HepG2 (cell line): Measurements from ENCODE around the gene SEC16A. TPM values are rescaled to one million over a fixed set of nuclear protein-coding genes. Genes with fewer than 3 reads are reported as not detected.

Experiments
- ATAC-seq: fragments of 200-7000 bp; cut with Tn5 transposase; 3 replicates; pipeline ENCODE4 v1.9.1; 2020; ENCODE audit warnings: mild to moderate bottlenecking, moderate library complexity
- BruUV-seq: library from RNA; stranded (reverse); fragments of 400-500 nt; replicated peaks from 2 replicates; lab custom pipeline; 2021; lab: Mats Ljungman, UMichigan
- CTCF ChIA-PET: fragments of 300-600 bp; formaldehyde crosslinking; extraction: SDS; loops from one replicate; lab custom pipeline; 2021; ENCODE audit warnings: low total read pairs, inconsistent platforms, low intra/inter-chr PET ratio; lab: Yijun Ruan, JAX
- POLR2A ChIA-PET: fragments of 350-600 bp; sonication (Branson Sonifier 250); formaldehyde crosslinking; loops from one replicate; lab custom pipeline; 2020; ENCODE audit warnings: antibody characterized with exemption, inconsistent platforms; lab: Yijun Ruan, JAX
- DNase-seq: peaks from one replicate; pipeline ENCODE4 v3.0.0-alpha.2; 2015; ENCODE audit warnings: low spot score
- FAIRE-seq: peaks from 3 replicates; lab custom pipeline; 2011; peaks lifted over from hg19 to GRCh38; lab: Jason Lieb, UNC
- H2AFZ ChIP-seq: one replicate; pipeline ENCODE4 v1.6.1; 2011; ENCODE audit warnings: low read length, inconsistent platforms
- H3K27ac ChIP-seq: fragments of 300-600 bp; 3 replicates; pipeline ENCODE4 v1.8.0; 2011; ENCODE audit warnings: mixed run types, mild to moderate bottlenecking, mixed read lengths, low read length, inconsistent platforms; ENCODE audit not compliant: insufficient read depth; ENCODE audit errors: extremely low read length
- H3K27me3 ChIP-seq, 2 experiments: fragments of 200-600 bp in 1 of 2; 2 replicates in 1 of 2; 3 replicates in 1 of 2; pipeline versions ENCODE4 v1.6.0 to v1.8.0; 2011; ENCODE audit warnings: low read length in 2 of 2, mild to moderate bottlenecking in 2 of 2, moderate library complexity in 2 of 2, inconsistent platforms in 1 of 2; ENCODE audit not compliant: insufficient read depth in 2 of 2, control insufficient read depth in 1 of 2
- H3K36me3 ChIP-seq, 2 experiments: fragments of 200-600 bp in 1 of 2; replicated peaks in 1 of 2; 2 replicates in 1 of 2; 3 replicates in 1 of 2; pipeline versions ENCODE4 v1.5.1 to v1.8.0; 2011; ENCODE audit warnings: low read length in 2 of 2, inconsistent platforms in 1 of 2; ENCODE audit not compliant: insufficient read depth in 2 of 2, control insufficient read depth in 1 of 2
- H3K4me1 ChIP-seq: 2 replicates; pipeline ENCODE4 v1.5.1; 2012; ENCODE audit warnings: low read length, inconsistent platforms; ENCODE audit not compliant: insufficient read depth
- H3K4me2 ChIP-seq: 2 replicates; pipeline ENCODE4 v1.6.0; 2011; ENCODE audit warnings: low read depth, low read length, inconsistent platforms
- H3K4me3 ChIP-seq, 3 experiments: fragments of 200-600 bp in 1 of 3; sonication (generic), shearing (Covaris generic) in 1 of 3; replicated peaks in 1 of 3; 2 replicates each; pipeline ENCODE4 v1.5.1; 2011 to 2016; ENCODE audit warnings: low read length in 3 of 3, inconsistent platforms in 2 of 3, low read depth in 2 of 3, mild to moderate bottlenecking in 2 of 3, control low read depth in 1 of 3, mixed read lengths in 1 of 3; ENCODE audit not compliant: insufficient read depth in 1 of 3
- H3K79me2 ChIP-seq: one replicate; pipeline ENCODE4 v1.6.1; 2011; ENCODE audit warnings: low read length, inconsistent platforms; ENCODE audit not compliant: insufficient read depth
- H3K9ac ChIP-seq: 2 replicates; pipeline ENCODE4 v1.6.0; 2011; ENCODE audit warnings: mild to moderate bottlenecking, low read depth, low read length, inconsistent platforms; ENCODE audit not compliant: insufficient read depth
- H3K9me3 ChIP-seq: 2 replicates; pipeline ENCODE4 v1.5.1; 2012; ENCODE audit warnings: mild to moderate bottlenecking, low read length
- H4K20me1 ChIP-seq: 2 replicates; pipeline ENCODE4 v1.6.0; 2011; ENCODE audit warnings: inconsistent platforms, mild to moderate bottlenecking, low read length, moderate library complexity; ENCODE audit not compliant: insufficient read depth
- BORCS8-MEF2B ChIP-seq: sonication (generic); formaldehyde crosslinking; IDR thresholded peaks from 2 replicates; pipeline ENCODE4 v1.8.0; 2022; ENCODE audit warnings: mild to moderate bottlenecking, missing genetic modification reagents
- SRSF1 ChIP-seq: fragments of 200-400 bp; formaldehyde crosslinking; optimal IDR thresholded peaks from 2 replicates; pipeline ENCODE3; 2017; ENCODE audit warnings: mild to moderate bottlenecking, low read depth, low read length, moderate library complexity
- ZFP82 ChIP-seq: sonication (generic); formaldehyde crosslinking; IDR thresholded peaks from 2 replicates; pipeline ENCODE4 v1.5.1; 2020; ENCODE audit warnings: mild to moderate bottlenecking, missing genetic modification reagents, borderline replicate concordance
- ZNF615 ChIP-seq: sonication (generic); formaldehyde crosslinking; IDR thresholded peaks from 2 replicates; pipeline ENCODE4 v1.5.0; 2020; ENCODE audit warnings: mild to moderate bottlenecking, missing genetic modification reagents, borderline replicate concordance
- WGBS: methylation state at CpG from one replicate; pipeline ENCODE4 v1.1.6; 2017; ENCODE audit warnings: low lambda C conversion rate; 5-methylcytosine and 5-hydroxymethylcytosine counted together
- in situ Hi-C: cut with HindIII; loops from 2 replicates; pipeline ENCODE4 v1.10.0; 2017; ENCODE audit warnings: low pct_unique_long_range_greater_than_20kb; ENCODE audit not compliant: extremely low pct_ligation_motif_present
- intact Hi-C: fragments of 100-400 bp; cut with micrococcal nuclease; formaldehyde crosslinking; loops from one replicate; pipeline ENCODE4 v1.10.0; 2022; ENCODE audit not compliant: unreplicated experiment
- polyA plus RNA-seq, 8 experiments: library from polyadenylated mRNA; depleted of rRNA in 3 of 8; stranded (reverse) in 7 of 8; unstranded in 1 of 8; fragments of >200 nt; fragmentation: Illumina TruSeq in 4 of 8; extraction: Trizol in 4 of 8; gene quantifications; 2 replicates each; pipeline versions ENCODE4 v1.2.1 to v1.2.3, GENCODE V29; 2011 to 2016; ENCODE audit warnings: low read depth in 4 of 8, missing spikeins in 1 of 8, mixed read lengths in 1 of 8; ENCODE audit not compliant: insufficient read depth in 1 of 8
- total RNA-seq, 5 experiments: library from RNA; depleted of rRNA; stranded (reverse); fragments of >200 nt; fragmentation: Illumina TruSeq; extraction: Trizol; gene quantifications; 2 replicates each; pipeline ENCODE4 v1.2.3, GENCODE V29; 2016; ENCODE audit warnings: low read depth in 1 of 5
- TF ChIP-seq, protein P1 (sequence below): sonication (generic); formaldehyde crosslinking; IDR thresholded peaks from 2 replicates; pipeline ENCODE4 v1.4.0; 2020; ENCODE audit warnings: missing genetic modification reagents

The SEC16A gene
- total and polyA plus RNA-seq, 2 of the 13 experiments (the other 11 are each of a cell fraction or from before 2014, with no cell fraction given), result 15.9 to 18.9 TPM

DNA sequence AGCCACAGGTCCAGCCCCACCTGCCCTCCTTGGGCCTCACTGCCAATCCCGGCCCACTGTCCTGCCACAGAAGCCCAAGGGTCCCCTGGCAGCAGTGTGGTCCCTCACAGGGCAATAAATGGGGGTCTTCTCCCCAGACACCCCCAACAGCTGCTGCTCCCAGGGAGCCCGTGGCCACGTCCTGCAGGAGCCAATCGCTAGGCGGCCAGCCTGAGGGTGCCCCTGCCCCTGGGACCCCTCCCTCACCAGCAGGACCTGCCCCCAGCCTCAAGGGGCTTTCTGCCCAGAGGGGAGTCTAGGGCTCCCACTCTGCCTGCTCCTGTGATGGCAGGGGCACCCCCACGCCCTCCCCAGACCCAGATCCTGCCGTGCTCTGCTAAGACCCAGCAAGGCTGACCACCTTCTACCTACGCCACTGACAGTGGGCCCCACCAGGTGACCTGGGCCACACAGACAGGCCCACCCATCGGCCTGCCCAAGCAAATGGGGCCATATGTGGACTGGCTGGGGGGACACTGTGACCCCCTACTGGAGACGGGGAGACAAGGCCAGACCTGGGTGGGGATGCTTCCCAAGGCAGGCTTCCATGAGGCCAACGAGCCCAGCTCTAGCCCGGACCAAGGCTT lies 46.0 kb upstream of the SEC16A start (continued):
- no peak for TF ChIP-seq ZFP82 (CRISPR knock-in tag)
- TF ChIP-seq ZNF615, result no peak
- no peak for TF ChIP-seq SRSF1
- TF ChIP-seq, all 625 proteins: peak for 0

DNA sequence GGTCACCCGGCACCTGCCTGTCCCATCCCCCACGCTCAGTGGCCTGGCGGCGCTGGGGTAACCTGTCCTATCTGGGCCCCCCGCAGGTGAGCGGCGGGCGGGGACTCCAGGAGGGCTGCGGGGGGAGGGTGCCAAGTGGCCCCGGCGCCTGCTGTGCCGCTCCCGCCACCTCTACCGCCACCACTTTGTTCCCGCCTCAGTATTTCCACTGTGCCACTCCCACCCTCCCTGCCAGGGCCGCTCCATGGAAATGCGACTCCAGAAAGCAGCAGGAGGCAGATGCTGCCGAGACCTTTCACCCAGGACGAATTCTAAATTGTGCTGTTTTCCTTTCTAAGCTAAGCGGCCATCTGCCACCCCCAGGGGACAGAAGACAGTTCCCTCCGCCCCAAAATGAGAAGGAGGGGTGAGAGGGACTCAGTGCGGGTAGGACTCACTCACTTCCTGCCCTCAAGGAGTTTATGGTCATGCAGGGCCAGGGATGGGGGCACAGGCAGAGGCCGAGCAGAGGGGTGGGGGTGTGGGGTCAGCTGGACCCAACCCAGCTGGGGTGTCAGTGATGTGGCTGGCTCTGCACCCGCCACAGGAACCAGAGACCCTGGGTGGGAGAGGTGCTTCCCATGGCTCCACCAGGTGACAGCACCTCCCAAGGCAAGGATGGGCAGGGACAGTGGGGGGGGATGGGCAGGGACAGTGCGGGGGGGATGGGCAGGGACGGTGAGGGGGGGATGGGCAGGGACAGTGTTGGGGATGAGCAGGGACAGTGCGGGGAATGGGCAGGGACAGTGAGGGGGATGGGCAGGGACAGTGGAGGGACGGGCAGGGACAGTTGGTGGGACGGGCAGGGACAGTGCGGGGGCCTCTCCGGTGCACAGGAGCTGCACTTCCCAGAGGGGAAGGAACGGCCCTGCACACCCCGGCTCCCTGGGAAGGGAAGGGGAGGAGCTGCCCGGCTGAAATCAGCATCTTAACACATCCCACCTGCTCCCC lies 45.2 kb upstream of the SEC16A start:
- Histone ChIP-seq H3K9me3 (no peaks in the 10 kb centered on the region), H3K79me2 (no peaks in the 10 kb centered on the region), H4K20me1 (no peaks in the 10 kb centered on the region), H3K4me1 (peaks cover 17% of the 10 kb centered on the region), H3K27me3 (peaks cover 0 to 1% of the 10 kb centered on the region in 2 experiments; a peak in 1 of 5 replicates), H3K4me3 (no peak overlapping the region), H2AFZ (no peak overlapping the region)
- CTCF ChIA-PET, result no interaction called here
- no peak for FAIRE-seq
- in situ Hi-C loops, result no loop called here
- intact Hi-C loops, result no loop called here
- ATAC-seq, result no peak
- 63% methylated on average over 25 of the region's 34 CpGs for WGBS
- TF ChIP-seq BORCS8-MEF2B, result no peak
- TF ChIP-seq, protein P1, sequence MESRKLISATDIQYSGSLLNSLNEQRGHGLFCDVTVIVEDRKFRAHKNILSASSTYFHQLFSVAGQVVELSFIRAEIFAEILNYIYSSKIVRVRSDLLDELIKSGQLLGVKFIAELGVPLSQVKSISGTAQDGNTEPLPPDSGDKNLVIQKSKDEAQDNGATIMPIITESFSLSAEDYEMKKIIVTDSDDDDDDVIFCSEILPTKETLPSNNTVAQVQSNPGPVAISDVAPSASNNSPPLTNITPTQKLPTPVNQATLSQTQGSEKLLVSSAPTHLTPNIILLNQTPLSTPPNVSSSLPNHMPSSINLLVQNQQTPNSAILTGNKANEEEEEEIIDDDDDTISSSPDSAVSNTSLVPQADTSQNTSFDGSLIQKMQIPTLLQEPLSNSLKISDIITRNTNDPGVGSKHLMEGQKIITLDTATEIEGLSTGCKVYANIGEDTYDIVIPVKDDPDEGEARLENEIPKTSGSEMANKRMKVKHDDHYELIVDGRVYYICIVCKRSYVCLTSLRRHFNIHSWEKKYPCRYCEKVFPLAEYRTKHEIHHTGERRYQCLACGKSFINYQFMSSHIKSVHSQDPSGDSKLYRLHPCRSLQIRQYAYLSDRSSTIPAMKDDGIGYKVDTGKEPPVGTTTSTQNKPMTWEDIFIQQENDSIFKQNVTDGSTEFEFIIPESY, result peak; percentile 61; the same call in 1 of the 2 replicates
- TF ChIP-seq, all 625 proteins: peak for 1
- no peak for DNase-seq
- POLR2A ChIA-PET, result no interaction called here
- H3K9ac ChIP-seq, result no peak overlapping the region
- no peaks in the 10 kb centered on the region for H3K36me3 ChIP-seq
- no peak overlapping the region for H3K4me2 ChIP-seq
- no peak overlapping the region for H3K27ac ChIP-seq
- BruUV-seq, result no TSS peak
